Measurements from ENCODE around the gene C11orf58.

The C11orf58 gene

GRCh38 chr11:16767957-16768356 is 29.5 kb downstream of the C11orf58 start:
- no peak for DNase-seq (ENCODE audit: low read depth in 2 of 2)

GRCh38 chr11:16769386-16769785 is 30.9 kb downstream of the C11orf58 start:
- DNase-seq (ENCODE audit: low read depth in 2 of 2): no peak

DNA sequence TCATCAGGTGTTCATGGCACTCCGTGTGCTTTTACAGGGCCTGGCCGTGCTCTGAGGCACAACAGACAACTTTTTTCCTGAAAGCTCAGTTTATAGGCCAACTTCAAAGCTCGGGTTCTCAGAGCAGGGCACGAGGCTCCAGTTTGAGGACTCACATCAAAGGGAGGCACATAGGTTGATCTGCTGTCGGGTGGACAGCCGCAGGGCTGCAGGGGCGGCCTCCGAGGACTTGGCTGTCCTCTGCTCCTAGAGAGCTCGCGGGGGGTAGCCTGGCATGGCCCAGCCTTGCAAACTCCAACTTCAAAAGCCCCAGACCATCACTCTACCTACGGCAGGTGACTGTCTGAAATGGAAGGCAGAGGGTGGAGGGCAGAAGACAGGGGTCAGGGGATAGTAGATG is 31.6 kb downstream of the C11orf58 start:
- DNase-seq (ENCODE audit: low read depth in 2 of 2): no peak

GRCh38 chr11:16771350-16772140 is 33.1 kb downstream of the C11orf58 start:
- DNase-seq (ENCODE audit: low read depth in 2 of 2): no peak

- no peak for DNase-seq (ENCODE audit: low read depth in 2 of 2)
Observed at GRCh38 chr11:16772141-16772512, 33.7 kb downstream of the C11orf58 start.

DNA sequence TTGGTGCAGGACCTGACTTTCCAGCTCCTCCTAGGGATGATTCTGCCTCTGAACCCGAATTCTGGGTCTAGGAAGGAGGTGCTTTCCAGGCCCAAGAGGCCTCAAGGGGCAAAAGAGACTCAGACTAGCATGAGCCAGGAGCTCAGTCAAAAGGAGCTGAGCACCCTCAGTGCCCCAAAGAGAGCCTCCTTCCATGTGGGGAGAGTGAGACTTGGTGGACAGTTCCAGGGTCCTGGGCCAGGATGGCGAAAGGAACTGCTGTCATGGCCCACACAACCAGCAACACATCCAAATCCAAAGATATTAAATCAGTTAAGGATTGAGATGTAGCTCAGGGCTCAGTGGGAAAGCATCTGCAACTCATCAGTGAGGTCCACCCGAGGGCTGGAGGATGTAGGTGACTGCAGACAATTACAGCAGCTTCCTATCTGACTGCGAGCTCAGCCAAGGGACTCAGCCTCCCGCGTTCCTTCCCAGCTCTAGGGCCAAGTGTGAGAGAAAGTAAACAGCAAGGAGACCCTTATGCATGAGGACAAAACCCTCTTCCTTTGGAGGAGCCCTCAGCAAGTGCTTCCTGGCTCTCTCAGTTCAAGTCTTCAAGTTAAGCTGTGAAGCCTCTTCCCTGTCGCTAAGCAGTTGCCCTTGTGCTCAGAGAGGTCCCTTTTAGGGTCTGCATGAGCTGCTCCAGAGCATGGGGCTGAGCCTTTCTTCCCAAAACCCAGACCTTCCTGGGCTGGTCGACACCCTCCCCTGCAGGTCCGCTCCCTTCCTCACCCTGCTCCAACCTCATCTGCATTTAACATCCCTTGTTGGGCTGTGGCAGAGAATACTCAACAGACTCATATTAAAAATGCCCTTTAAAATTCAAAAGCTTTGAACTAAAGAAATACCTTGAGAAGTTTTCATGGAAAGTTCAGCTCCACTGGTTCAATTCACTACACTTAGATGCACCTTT is 35.8 kb downstream of the C11orf58 start:
- DNase-seq (ENCODE audit: low read depth in 2 of 2): no peak

DNA sequence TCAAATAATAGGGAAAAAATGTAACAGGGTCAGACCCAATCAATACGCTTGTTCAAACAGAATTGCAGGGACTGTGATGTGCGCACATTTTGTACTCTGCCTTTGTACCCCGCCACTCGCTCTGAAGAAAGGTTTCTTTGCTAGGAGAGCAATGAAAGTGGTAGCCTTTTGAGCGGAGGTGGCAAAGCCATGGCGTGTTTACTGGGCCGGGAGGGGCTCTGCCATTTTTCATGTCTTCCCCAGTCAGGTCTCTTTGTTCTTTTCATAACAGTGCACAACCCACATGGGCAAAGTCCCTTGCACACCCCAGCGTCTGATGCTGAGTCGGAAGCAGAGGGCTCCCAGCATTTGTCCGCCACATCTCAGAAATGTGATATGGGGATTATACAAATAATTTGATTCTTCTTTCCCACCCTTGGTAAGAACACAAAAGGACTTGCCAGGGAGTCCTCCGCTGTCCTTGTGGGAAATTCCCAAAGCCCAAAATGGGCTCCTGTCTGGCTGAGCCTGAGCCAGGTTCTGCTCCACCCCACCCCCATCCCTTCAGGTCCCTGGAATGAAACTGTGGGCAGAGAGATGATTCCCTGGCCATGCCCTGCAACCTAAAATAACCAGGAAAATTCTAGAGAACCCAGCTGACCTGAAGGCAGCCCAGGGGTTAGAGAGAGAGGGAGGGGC is 36.6 kb downstream of the C11orf58 start:
- DNase-seq (ENCODE audit: low read depth in 2 of 2): no peak

DNA sequence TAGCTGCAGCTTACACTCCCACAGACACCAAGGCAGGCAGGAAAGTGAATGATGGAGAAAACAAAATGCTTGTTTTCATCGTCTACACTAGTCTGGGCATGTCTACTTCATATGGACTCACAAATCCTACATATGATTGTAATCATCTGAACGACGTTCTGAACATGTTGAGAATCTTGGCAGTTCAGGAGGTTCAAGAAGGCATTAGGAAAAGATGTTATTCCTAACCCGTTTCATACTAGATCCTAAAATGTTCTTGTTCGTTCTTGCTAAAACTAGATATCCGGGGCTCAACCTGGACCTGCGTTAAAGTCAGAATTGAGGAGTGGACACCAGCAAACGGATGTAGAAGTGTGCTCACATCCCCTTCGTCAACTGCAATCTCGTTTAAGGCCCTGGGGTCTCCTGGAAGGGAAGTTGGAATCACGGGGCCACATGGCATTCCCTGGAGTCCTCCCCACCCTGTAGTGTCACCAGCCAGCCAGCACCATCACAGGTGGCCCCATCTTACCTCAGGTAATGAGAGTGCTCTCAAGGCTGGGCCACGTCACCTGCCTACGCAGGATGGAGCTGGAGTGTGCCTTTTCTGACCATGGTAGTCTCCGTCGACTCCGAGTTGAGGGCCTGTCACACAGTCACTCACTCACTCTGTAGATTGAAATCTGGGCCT is 37.3 kb downstream of the C11orf58 start:
- no peak for DNase-seq (ENCODE audit: low read depth in 2 of 2)

DNA sequence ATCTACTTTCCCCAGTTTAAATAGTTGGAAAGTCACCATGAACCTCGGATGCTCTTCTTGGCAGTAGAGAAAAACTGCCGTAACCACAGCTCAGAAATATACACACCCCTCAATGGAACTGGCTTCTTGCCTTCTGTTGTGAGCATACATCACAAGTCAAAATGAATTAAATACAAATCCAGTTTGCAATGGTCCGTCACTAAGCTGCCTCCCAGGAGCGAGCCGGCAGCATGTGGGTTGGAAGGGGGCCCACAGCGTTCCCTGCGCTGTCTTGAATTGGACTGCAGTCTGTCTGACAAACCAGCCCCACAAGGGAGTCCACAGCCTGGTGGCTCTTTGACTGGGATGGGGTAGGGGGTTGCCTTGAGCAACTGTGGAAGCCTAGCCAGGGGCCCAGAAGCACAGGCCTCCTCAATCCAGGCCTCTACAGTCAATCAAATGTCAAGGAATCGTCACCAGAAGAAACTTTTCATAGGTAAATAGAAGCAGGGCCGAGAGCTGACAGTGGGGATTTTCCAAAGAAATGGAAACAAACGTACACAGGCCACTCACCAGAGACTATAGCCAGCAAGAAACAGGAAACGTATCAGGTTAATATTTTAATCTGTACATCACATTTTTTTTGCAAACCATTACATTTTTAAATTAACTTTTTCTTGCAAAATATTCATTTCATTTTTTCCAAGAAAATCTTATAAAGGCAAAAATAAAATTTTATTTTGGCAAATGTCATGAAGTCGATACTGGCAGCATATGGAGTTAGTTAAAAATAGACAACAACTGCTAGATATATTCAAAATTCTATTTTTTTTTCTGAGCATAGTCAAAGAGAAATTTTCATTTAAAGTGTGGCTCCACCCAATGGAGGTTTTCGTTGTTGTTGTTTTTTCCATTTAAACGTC is 38.5 kb downstream of the C11orf58 start:
- DNase-seq (ENCODE audit: low read depth in 2 of 2): no peak

GRCh38 chr11:16777613-16777975 is 39.1 kb downstream of the C11orf58 start:
- DNase-seq (ENCODE audit: low read depth in 2 of 2): no peak

DNA sequence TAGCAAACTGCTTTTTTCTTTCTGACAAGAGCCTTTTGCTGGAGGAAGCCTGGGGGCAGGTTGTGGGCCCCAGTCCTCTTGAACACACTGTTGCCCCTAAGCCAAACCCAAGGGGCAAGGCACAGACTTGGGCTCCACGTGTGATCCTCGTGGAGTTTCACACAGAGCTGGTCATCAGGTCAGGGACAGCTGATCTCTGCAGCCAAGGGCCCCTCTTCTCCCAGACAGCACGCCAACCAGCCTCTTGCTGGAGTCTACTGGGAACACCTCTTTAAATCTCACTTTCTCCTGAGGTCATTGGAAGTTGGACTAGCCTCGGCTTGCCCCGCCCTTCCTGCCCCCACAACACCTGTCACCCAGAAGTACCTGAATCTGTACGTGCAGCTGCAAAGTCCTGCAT is 39.8 kb downstream of the C11orf58 start:
- no peak for DNase-seq (ENCODE audit: low read depth in 2 of 2)

DNA sequence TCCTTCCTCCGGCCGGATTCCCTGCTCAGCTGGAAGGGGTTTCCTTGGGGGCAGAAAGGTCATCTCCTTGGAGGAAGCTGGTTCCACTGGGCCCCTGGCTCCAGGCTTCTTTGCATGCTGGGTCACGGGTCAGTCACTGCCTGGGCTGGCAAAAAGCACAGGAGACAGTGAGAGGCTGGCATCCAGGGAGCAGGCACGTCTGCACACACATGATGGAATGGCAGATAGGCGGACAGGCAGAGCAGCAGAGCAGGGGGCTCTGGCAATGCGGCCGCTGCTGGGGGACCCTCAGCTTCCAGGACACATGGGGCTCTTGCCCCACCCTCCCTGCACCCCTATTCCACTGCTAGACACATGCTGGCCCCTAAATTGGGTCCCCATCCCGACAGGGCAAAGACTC is 40.4 kb downstream of the C11orf58 start:
- DNase-seq (ENCODE audit: low read depth in 2 of 2): no peak

DNA sequence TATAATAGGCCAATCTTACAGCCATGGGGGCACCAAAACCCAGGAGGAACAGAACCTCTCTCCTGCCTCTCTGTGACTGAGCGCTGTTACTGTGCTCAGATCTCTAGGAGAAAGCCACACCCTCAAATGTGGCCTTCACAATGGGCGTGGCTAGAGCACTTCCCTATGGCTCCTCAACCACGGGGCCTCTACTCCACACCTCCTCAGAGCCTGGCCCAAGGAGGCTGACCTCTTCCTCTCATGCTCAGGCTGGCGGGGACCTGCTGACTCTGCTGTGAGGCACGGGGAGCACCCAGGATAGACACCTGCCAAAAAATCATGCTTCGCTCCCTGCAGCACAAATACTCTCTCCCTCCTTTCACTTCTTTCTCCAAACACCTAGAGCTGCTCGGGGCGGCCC is 41.0 kb downstream of the C11orf58 start:
- DNase-seq (ENCODE audit: low read depth in 2 of 2): no peak

GRCh38 chr11:16780146-16780545 is 41.7 kb downstream of the C11orf58 start:
- DNase-seq (ENCODE audit: low read depth in 2 of 2): no peak

DNA sequence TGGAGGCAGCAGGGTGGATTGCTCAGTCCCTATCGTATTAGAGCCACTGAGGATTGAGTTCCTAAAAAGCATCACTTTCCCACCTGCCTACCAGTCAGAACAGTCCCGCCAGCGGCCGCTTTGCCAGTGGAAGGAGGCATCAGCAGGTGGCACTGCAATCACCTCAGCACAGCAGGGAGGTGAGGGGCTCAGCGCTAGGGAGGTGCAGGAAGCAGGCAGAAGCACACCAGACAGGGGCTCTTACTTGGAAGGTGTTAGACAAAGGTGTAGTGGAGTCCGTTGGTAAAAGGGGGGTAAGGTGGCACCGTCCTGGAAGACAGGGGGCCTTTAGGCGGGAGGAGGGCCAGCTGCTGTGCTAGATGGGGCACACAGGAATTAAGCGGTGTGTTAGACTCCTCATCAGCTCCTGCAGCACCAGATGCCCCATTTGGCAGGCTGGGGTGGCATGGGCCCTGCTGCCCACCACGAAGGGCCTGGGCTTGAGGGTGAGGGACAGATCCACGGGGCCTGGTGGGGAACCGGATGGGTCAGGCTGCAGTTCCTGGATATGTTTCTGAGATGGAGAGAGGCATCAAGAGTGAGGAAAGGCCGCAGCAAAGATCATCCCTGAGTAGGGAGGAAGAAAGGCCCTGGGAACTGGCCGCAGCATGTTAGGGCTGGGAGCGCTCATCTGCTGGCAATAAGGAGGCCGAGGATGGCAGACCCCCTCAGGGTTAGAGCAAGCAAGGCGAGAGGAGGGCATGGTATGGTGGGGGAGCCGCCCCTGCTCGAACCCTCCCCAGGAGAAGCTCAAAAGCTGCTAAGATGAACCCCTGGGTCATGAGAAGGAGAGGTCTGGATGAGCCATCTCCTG is 42.5 kb downstream of the C11orf58 start:
- no peak for DNase-seq (ENCODE audit: low read depth in 2 of 2)

DNA sequence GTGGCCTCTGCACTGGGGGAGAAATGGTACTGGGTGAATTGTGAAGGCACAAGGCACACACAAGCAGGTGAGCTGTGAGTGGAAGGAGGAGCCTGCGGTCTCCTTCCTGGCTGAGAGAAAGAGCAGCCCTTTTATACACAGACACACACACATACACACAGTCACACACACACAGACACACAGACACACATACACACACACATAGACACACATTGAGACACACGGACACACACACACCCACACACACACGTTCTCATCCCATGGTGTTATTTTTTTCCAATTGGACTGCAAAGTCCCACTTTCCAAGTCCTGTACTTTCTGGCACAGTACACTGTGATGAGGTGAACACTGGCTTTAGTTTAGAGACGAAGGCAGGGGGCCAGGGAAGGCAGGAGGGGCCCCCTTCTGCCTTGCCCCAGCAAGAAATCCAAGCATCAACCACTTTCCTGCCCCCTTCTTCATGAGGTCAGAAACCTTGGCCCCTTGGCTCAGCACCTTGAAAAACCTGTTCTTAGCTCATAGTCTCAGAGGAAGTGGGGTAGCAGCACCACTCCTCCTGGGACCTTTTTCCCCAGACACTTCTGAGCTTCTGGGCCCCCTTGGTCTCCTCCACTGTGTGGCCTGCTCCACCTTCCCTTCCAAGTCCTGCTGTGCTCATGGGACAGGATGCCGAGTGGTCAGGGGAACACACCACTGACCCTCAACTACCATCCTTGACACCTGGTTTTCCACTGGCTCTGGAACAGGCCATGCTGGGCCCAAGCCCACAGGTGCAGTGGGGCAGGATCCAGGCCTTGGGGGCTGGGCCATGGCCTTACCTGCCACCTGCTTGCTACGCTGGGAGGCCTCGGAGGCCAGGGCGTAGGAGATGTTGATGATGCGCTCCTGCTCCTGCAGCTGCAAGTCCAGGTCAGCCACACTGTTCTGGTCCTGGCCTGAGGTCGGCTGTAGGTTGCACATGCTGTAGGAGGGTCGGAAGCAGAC is 43.8 kb downstream of the C11orf58 start:
- no peak for DNase-seq (ENCODE audit: low read depth in 2 of 2)

- no peak for DNase-seq (ENCODE audit: low read depth in 2 of 2)
Observed at GRCh38 chr11:16783321-16783801, 44.9 kb downstream of the C11orf58 start.

DNA sequence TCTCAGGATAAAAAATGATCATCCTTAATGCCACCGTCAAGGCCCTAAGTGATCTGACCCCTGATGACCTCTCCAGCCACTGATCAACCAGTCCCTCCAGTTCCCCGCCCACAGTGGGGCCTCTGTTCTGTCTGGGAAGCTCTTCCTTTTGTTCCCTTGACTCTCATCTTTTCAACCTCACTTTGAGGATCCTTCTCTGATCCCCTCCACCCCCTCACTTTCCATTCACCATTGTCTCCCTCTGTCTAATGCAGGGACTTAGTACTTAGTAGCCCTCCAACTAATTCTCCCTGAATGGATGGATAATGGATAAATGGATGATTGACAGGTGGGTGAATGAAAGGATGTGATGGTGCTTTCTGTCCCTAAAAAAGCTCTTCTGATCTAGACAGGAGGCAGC is 45.6 kb downstream of the C11orf58 start:
- no peak for DNase-seq (ENCODE audit: low read depth in 2 of 2)

Measured in stimulated activated CD8-positive, alpha-beta memory T cell treated with anti-CD3 and anti-CD28 coated beads, Interleukin-15, amount 100 ng/mL, for 4 hours (primary cell).